Measurements from ENCODE around the gene HPD. TPM values are rescaled to one million over a fixed set of nuclear protein-coding genes. Genes with fewer than 3 reads are reported as not detected.
A peak's percentile ranks its signal among the peaks of the same experiment; 100 is the strongest.

HPD gene
- total RNA-seq, 1 experiment from 2014 or later = not detected

DNA sequence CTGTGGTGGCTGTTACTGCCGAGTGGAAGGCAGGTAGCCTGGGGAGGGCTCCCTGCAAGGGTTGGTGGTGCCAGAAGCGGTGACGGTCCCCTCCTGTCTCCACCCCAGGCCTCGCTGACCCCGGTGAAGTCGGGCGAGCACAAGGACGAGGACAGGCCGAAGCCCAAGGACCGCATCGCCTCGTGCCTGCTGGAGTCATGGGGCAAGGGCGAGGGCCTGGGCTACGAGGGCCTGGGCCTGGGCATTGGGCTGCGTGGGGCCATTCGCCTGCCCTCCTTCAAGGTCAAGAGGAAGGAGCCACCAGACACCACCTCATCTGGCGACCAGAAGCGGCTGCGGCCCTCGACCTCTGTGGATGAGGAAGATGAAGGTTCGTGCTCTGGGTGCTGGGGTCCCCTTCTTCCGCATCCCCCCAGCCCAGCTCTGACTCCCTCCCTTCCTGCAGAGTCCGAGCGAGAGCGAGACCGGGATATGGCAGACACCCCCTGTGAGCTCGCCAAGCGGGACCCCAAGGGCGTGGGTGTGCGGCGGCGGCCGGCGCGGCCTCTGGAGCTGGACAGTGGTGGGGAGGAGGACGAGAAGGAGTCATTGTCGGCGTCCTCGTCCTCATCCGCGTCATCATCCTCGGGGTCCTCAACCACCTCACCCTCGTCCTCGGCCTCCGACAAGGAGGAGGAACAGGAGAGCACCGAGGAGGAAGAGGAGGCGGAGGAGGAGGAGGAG lies 41.6 kb downstream of the HPD start:
- no peak overlapping the region for H3K27ac ChIP-seq (ENCODE audit: low read depth, low read length, poor library complexity, severe bottlenecking)
- no peak for TF ChIP-seq EZH2 (IDR thresholded peaks at IDR 0.05; ENCODE audit: borderline replicate concordance, low read depth, low read length, poor library complexity, severe bottlenecking)
- TF ChIP-seq, protein P1, sequence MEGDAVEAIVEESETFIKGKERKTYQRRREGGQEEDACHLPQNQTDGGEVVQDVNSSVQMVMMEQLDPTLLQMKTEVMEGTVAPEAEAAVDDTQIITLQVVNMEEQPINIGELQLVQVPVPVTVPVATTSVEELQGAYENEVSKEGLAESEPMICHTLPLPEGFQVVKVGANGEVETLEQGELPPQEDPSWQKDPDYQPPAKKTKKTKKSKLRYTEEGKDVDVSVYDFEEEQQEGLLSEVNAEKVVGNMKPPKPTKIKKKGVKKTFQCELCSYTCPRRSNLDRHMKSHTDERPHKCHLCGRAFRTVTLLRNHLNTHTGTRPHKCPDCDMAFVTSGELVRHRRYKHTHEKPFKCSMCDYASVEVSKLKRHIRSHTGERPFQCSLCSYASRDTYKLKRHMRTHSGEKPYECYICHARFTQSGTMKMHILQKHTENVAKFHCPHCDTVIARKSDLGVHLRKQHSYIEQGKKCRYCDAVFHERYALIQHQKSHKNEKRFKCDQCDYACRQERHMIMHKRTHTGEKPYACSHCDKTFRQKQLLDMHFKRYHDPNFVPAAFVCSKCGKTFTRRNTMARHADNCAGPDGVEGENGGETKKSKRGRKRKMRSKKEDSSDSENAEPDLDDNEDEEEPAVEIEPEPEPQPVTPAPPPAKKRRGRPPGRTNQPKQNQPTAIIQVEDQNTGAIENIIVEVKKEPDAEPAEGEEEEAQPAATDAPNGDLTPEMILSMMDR (conservative IDR thresholded peaks at IDR 0.05; ENCODE audit: low read depth, low read length) = no peak
- H3K36me3 ChIP-seq (ENCODE audit: insufficient read depth, low read length, poor library complexity, severe bottlenecking) = peaks cover 57% of the 10 kb centered on the region
- H3K4me3 ChIP-seq (ENCODE audit: low read depth, low read length, poor library complexity, severe bottlenecking) = no peak overlapping the region
- POLR2A ChIA-PET (ENCODE audit: low non-redundant PET) = no interaction called here
- BruUV-seq (replicated peaks) = TSS peak; percentile 23
- intact Hi-C loops (cut with micrococcal nuclease; ENCODE audit: unreplicated experiment) = no loop called here
- CTCF ChIA-PET = no interaction called here
- peaks cover 9% of the 10 kb centered on the region for H3K4me1 ChIP-seq (ENCODE audit: insufficient read depth, low read length, poor library complexity, severe bottlenecking)
- no peak for DNase-seq (ENCODE audit: low spot score)
- no peaks in the 10 kb centered on the region for H3K9me3 ChIP-seq (ENCODE audit: low read depth, low read length, poor library complexity, severe bottlenecking)
- no peaks in the 10 kb centered on the region for H3K27me3 ChIP-seq (replicated peaks; ENCODE audit: insufficient read depth, low read depth, low read length, poor library complexity)

DNA sequence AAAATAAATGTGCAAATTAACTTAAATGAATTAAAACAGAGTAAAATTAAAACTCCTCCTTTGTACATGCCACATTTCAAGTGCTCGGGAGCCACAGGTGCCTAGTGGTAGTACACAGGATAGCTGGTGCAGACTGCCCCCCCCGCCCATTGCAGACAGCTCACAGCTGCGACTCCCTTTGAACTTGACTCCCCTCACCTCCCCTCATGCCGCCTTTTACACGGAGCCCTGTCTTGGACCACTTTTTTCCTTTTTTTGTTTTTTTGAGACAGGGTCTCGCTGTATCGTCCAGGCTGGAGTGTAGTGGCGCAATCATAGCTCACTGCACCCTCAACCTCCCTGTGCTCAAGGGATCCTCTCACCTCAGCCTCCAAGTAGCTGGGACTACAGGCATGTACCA lies 43.4 kb downstream of the HPD start:
- H3K36me3 ChIP-seq (ENCODE audit: insufficient read depth, low read length, poor library complexity, severe bottlenecking) = peaks cover 63% of the 10 kb centered on the region
- no TSS peak for BruUV-seq (replicated peaks)
- H3K4me1 ChIP-seq (ENCODE audit: insufficient read depth, low read length, poor library complexity, severe bottlenecking) = peaks cover 17% of the 10 kb centered on the region
- H3K27ac ChIP-seq (ENCODE audit: low read depth, low read length, poor library complexity, severe bottlenecking) = no peak overlapping the region
- no peak overlapping the region for H3K4me3 ChIP-seq (ENCODE audit: low read depth, low read length, poor library complexity, severe bottlenecking)
- intact Hi-C loops (cut with micrococcal nuclease; ENCODE audit: unreplicated experiment) = no loop called here
- POLR2A ChIA-PET (ENCODE audit: low non-redundant PET) = no interaction called here
- H3K9me3 ChIP-seq (ENCODE audit: low read depth, low read length, poor library complexity, severe bottlenecking) = no peaks in the 10 kb centered on the region
- no peaks in the 10 kb centered on the region for H3K27me3 ChIP-seq (replicated peaks; ENCODE audit: insufficient read depth, low read depth, low read length, poor library complexity)
- TF ChIP-seq, protein P1 (conservative IDR thresholded peaks at IDR 0.05; ENCODE audit: low read depth, low read length) = no peak
- no peak for TF ChIP-seq EZH2 (IDR thresholded peaks at IDR 0.05; ENCODE audit: borderline replicate concordance, low read depth, low read length, poor library complexity, severe bottlenecking)
- no peak for DNase-seq (ENCODE audit: low spot score)
- CTCF ChIA-PET = interaction anchor here (0.6 kb wide), 1 partner anchor 21 kb away, joined by 3 read pairs; no protein-coding TSS in a partner anchor

DNA sequence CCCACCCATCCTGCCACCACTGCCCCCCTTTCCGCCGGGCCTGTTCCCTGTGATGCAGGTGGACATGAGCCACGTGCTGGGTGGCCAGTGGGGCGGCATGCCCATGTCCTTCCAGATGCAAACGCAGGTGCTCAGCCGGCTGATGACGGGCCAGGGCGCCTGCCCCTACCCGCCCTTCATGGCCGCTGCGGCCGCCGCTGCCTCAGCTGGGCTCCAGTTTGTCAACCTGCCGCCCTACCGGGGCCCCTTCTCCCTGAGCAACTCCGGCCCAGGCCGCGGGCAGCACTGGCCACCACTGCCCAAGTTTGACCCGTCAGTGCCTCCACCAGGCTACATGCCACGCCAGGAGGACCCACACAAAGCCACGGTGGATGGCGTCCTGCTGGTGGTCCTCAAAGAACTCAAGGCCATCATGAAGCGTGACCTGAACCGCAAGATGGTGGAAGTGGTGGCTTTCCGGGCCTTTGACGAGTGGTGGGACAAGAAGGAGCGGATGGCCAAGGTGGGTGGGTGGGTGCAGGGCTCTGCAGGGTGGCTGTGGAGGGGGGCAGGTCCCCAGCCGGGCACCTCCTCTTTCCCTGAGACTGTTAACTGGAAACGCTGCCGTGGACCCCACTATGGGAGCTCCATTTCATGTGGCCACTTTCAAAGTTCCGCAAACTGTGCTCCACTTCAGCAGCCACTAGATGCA lies 44.1 kb downstream of the HPD start:
- no peak for DNase-seq (ENCODE audit: low spot score)
- no peak overlapping the region for H3K27ac ChIP-seq (ENCODE audit: low read depth, low read length, poor library complexity, severe bottlenecking)
- POLR2A ChIA-PET (ENCODE audit: low non-redundant PET) = no interaction called here
- TF ChIP-seq, protein P1 (conservative IDR thresholded peaks at IDR 0.05; ENCODE audit: low read depth, low read length) = no peak
- TF ChIP-seq EZH2 (IDR thresholded peaks at IDR 0.05; ENCODE audit: borderline replicate concordance, low read depth, low read length, poor library complexity, severe bottlenecking) = no peak
- H3K4me1 ChIP-seq (ENCODE audit: insufficient read depth, low read length, poor library complexity, severe bottlenecking) = peaks cover 17% of the 10 kb centered on the region
- CTCF ChIA-PET = no interaction called here
- BruUV-seq (replicated peaks) = no TSS peak
- intact Hi-C loops (cut with micrococcal nuclease; ENCODE audit: unreplicated experiment) = no loop called here
- peaks cover 63% of the 10 kb centered on the region for H3K36me3 ChIP-seq (ENCODE audit: insufficient read depth, low read length, poor library complexity, severe bottlenecking)
- H3K4me3 ChIP-seq (ENCODE audit: low read depth, low read length, poor library complexity, severe bottlenecking) = no peak overlapping the region
- H3K27me3 ChIP-seq (replicated peaks; ENCODE audit: insufficient read depth, low read depth, low read length, poor library complexity) = no peaks in the 10 kb centered on the region
- H3K9me3 ChIP-seq (ENCODE audit: low read depth, low read length, poor library complexity, severe bottlenecking) = no peaks in the 10 kb centered on the region
